Chondrocyte (in vitro differentiated cells): ENCODE results near the gene ARHGAP33. TPM values are rescaled to one million over a fixed set of nuclear protein-coding genes. Genes with fewer than 3 reads are reported as not detected.
"Not testable (repeated sequence)": the region's sequence is repeated elsewhere in the genome, so short reads cannot be mapped to it uniquely, and the experiment has no call there.

ENCODE experiments used
- DNase-seq: peaks from one replicate; pipeline ENCODE4 v3.0.0; 2021; ENCODE audit warnings: mixed read lengths, low spot score
- H3K27ac Mint-ChIP-seq: one replicate; pipeline ENCODE4 v1.8.0; 2021; ENCODE audit warnings: mild to moderate bottlenecking, moderate library complexity, mixed read lengths; ENCODE audit not compliant: unreplicated experiment
- H3K27me3 Mint-ChIP-seq: 2 replicates; pipeline ENCODE4 v1.8.0; 2021; ENCODE audit warnings: low read depth, mixed read lengths
- H3K36me3 Mint-ChIP-seq: 2 replicates; pipeline ENCODE4 v1.8.0; 2021; ENCODE audit warnings: low read depth, mixed read lengths
- H3K4me1 Mint-ChIP-seq: 2 replicates; pipeline ENCODE4 v1.8.0; 2021; ENCODE audit warnings: low read depth, mild to moderate bottlenecking, mixed read lengths
- H3K4me3 Mint-ChIP-seq: one replicate; pipeline ENCODE4 v1.8.0; 2021; ENCODE audit warnings: mild to moderate bottlenecking, moderate library complexity, mixed read lengths; ENCODE audit not compliant: unreplicated experiment
- H3K9me3 Mint-ChIP-seq: 2 replicates; pipeline ENCODE4 v1.8.0; 2021; ENCODE audit warnings: low read depth, mixed read lengths
- CTCF ChIP-seq: fragments of 200-600 bp; sonication (generic); IDR thresholded peaks from 2 replicates; pipeline ENCODE4 v1.5.0; 2021; ENCODE audit warnings: antibody characterized with exemption, mild to moderate bottlenecking, moderate library complexity
- total RNA-seq: library from RNA; stranded (reverse); gene quantifications from 3 replicates; pipeline ENCODE4 v1.2.1, GENCODE V29; 2021

The ARHGAP33 gene
- total RNA-seq, 1 donor from 2014 or later, result 8.5 TPM

- TF ChIP-seq CTCF, result no peak
- H3K27me3 Mint-ChIP-seq, result peaks cover 17% of the 10 kb centered on the region
- H3K36me3 Mint-ChIP-seq, result no peaks in the 10 kb centered on the region
- no peak for DNase-seq
- H3K27ac Mint-ChIP-seq, result no peak overlapping the region
- no peak overlapping the region for H3K4me3 Mint-ChIP-seq
- no peaks in the 10 kb centered on the region for H3K9me3 Mint-ChIP-seq
- H3K4me1 Mint-ChIP-seq, result no peaks in the 10 kb centered on the region
Measured at GRCh38 chr19:35793381-35794165, 18.2 kb downstream of the ARHGAP33 start.

- not testable (repeated sequence) for H3K36me3 Mint-ChIP-seq, H3K4me1 Mint-ChIP-seq, H3K4me3 Mint-ChIP-seq, H3K9me3 Mint-ChIP-seq, DNase-seq, H3K27ac Mint-ChIP-seq
- H3K27me3 Mint-ChIP-seq, result peaks cover 19% of the 10 kb centered on the region
Measured at GRCh38 chr19:35795564-35795963, 20.2 kb downstream of the ARHGAP33 start.

- H3K27me3 Mint-ChIP-seq, result peaks cover 22% of the 10 kb centered on the region
- TF ChIP-seq CTCF, result no peak
- no peak overlapping the region for H3K4me3 Mint-ChIP-seq
- H3K36me3 Mint-ChIP-seq, result no peaks in the 10 kb centered on the region
- DNase-seq, result no peak
- H3K27ac Mint-ChIP-seq, result no peak overlapping the region
- H3K9me3 Mint-ChIP-seq, result peaks cover 3% of the 10 kb centered on the region
- no peaks in the 10 kb centered on the region for H3K4me1 Mint-ChIP-seq
Measured at GRCh38 chr19:35796645-35797542, 21.5 kb downstream of the ARHGAP33 start.

DNA sequence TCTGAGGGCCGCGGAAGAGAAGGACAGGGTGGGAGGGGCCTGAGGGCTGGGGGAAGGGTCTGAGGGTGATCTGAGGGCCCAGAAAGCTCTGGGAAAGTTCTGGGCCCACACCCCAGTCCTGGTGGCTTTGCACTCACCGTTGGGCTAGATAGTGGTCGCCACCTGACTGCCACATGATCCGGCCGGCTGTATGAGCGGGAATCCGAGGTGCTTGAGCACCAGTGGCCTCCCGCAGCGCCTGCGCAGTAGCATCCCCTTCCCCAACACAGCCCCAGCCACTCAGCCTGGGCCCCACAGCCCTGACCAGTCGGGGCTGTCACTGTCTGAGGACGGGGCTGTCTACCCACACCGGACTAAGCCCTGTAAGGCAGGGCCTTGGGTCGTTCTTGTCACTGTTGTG is 22.3 kb downstream of the ARHGAP33 start:
- Mint-ChIP-seq H3K4me3 (no peak overlapping the region), H3K27ac (no peak overlapping the region), H3K4me1 (no peaks in the 10 kb centered on the region), H3K9me3 (peaks cover 4% of the 10 kb centered on the region), H3K36me3 (no peaks in the 10 kb centered on the region), H3K27me3 (peaks cover 24% of the 10 kb centered on the region)
- DNase-seq, result no peak
- no peak for TF ChIP-seq CTCF

- no peak for TF ChIP-seq CTCF
- no peak overlapping the region for H3K27ac Mint-ChIP-seq
- peaks cover 4% of the 10 kb centered on the region for H3K9me3 Mint-ChIP-seq
- DNase-seq, result no peak
- peaks cover 30% of the 10 kb centered on the region for H3K27me3 Mint-ChIP-seq
- H3K36me3 Mint-ChIP-seq, result no peaks in the 10 kb centered on the region
- H3K4me1 Mint-ChIP-seq, result no peaks in the 10 kb centered on the region
- H3K4me3 Mint-ChIP-seq, result no peak overlapping the region
Measured at GRCh38 chr19:35801828-35802227, 26.5 kb downstream of the ARHGAP33 start.
